Left cardiac atrium (tissue), 4 donors: ENCODE results near the gene PRMT5. TPM values are rescaled to one million over a fixed set of nuclear protein-coding genes. Genes with fewer than 3 reads are reported as not detected.

Experiments used
- ATAC-seq, 2 donors: fragments of 200-7000 bp; cut with Tn5 transposase; one replicate each; pipeline ENCODE4 v1.9.1; 2020; ENCODE audit warnings: mild to moderate bottlenecking in 2 of 2, moderate library complexity in 2 of 2
- DNase-seq: peaks from one replicate; pipeline ENCODE4 v3.0.0-alpha.2; 2020
- intact Hi-C, 2 donors: fragments of 100-400 bp; cut with DNase I; formaldehyde crosslinking; loops; one replicate each; pipeline versions ENCODE4 v1.14.1 to v1.15.1; 2022 to 2023
- total RNA-seq, 2 donors: library from RNA; stranded (reverse); fragmentation: NEBNext Ultra II Directional; extraction: Animal tissue kit (Norgen Biotek cat#: 25700); gene quantifications; one replicate each; pipeline ENCODE4 v1.2.1, GENCODE V29; 2021
- donor health status: DM: no; HTN: yes; CAD: no.
- donor health status: DM: no; HTN: yes; CAD: no; lungs with severe emphysema.
- donor health status: DM: yes; HTN: yes; CAD: no.
- donor health status: Dilated cardiomyopathy.

Gene PRMT5
- total RNA-seq, 2 donors from 2014 or later = 46.9 to 48.6 TPM

DNA sequence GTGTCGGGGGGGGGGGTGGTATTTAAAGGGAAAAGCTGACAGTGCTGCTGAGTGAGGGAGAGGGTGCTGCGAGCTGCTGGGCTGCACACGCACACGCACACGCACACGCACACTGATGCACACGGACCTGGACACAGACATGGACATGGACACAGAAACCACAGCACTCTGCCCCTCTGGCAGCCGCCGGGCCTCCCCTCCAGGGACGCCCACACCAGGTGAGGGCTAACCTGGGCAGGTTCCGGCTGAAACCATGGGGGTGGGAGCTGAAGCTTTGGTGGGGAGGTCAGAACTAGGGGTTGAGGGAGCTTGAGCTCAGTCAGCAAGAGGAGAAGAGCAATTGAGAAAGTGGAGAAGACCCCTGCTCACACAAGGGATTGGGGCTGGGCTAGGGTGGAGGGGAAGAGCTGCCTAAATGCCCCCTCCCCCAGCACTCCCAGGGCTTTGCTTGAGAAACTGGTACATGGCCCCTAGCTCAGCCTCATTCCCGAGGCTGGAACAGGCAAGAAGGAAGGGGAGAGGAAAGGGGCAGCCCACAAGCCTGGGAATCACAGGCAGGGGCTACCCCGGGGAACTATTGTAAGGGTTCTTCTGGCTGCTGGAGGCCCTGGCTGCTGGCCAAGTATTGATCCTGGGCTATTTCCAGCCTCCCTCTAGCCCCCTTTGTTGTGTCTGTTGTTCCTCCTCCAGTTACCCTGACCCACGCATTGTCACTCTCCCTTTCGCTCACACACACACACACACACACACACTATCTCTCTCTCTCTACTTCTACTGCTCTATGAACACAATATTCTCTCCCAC, 45.8 kb downstream of the PRMT5 start, which contains the start of gene REM2:
TSS of gene REM2 (plus strand) at position 50 of the 804 bp plus-strand sequence. CDS start at position 116, 66 bp downstream.
- ATAC-seq (no peak), DNase-seq (no peak)
- intact Hi-C loops = no loop called here

- intact Hi-C loops = no loop called here
- ATAC-seq = peak in 1 of 2 donors; percentile 9
- DNase-seq = no peak
Measured at GRCh38 chr14:22882529-22883172, 46.5 kb downstream of the PRMT5 start.

GRCh38 chr14:22882064-22882463, 47.1 kb downstream of the PRMT5 start:
- DNase-seq (no peak), ATAC-seq (no peak)
- intact Hi-C loops = no loop called here

DNA sequence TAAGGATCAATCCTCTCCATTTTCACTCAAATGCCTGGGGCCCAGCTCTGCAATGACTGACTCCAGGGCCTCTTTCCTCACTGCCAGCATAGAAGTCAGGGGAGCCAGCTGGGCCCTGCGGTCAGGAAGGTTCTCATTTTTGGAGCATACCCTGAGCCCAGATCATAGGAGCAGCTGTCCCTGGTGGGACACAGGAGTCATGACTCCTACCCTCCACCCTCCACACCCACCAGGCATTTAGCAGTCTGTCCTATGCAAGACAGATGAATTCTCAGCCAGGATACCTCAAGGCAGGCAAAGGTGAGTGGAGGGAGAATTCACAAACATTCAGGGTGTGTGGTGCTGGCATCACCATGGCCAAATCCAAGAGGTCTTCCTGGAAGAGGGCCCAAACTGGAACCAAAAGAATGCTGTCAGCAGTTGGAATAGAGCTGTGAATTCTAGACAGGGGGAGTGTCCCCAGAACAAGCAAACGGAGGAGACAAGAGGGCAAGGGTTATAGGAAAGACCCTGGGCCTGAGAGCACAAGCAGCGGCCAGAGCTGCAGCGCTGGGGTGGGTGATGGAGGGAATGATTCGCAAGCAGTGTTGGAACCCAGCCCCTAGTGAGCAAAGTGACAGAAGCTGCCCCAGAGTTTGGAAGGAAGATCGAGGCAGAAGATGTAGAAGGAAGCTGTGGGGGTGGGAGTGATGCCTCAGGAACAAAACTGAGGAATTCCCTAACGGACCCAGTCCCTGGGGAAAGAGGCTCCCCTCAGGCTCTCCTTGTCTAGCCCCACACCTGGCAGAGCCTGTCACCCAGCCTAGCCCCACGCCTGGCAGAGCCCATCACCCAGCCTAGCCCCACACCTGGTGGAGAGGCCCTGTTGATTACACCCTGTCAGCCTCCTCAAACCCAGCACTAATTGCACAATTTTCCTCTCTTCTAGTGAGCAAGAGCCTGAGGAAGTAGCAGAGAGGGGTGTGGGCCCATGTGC, 50.6 kb downstream of the PRMT5 start:
- no peak for DNase-seq
- no peak for ATAC-seq
- intact Hi-C loops = no loop called here

- DNase-seq = no peak
- intact Hi-C loops = no loop called here
- ATAC-seq = no peak
Measured at GRCh38 chr14:22877000-22877501, 52.1 kb downstream of the PRMT5 start.

- no peak for ATAC-seq
- no peak for DNase-seq
- intact Hi-C loops = no loop called here
Measured at GRCh38 chr14:22875748-22876319, 53.3 kb downstream of the PRMT5 start.

DNA sequence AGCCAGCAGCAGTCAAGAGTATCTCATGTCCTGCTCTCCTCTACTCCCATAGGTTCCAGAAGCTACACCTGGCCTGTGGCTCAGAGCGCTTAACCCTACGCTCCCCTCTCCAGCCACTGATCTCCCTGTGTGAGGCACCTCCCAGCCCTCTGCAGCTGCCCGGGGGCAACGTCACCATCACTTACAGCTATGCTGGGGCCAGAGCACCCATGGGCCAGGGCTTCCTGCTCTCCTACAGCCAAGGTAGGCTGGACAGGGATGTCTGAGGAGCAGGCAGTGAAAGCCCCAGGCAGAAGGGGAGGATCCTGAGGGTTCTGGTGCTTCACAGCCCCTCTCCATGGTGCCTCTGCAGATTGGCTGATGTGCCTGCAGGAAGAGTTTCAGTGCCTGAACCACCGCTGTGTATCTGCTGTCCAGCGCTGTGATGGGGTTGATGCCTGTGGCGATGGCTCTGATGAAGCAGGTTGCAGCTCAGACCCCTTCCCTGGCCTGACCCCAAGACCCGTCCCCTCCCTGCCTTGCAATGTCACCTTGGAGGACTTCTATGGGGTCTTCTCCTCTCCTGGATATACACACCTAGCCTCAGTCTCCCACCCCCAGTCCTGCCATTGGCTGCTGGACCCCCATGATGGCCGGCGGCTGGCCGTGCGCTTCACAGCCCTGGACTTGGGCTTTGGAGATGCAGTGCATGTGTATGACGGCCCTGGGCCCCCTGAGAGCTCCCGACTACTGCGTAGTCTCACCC, 54.0 kb downstream of the PRMT5 start:
- DNase-seq = no peak
- ATAC-seq = no peak
- intact Hi-C loops = no loop called here

- no peak for ATAC-seq
- no peak for DNase-seq
- intact Hi-C loops = no loop called here
Measured at GRCh38 chr14:22872833-22873520, 56.2 kb downstream of the PRMT5 start.

- peak; percentile 79 for DNase-seq
- intact Hi-C loops = no loop called here
- peak; percentile 58 to 72 for ATAC-seq
Measured at GRCh38 chr14:22872033-22872832, 56.9 kb downstream of the PRMT5 start.

DNA sequence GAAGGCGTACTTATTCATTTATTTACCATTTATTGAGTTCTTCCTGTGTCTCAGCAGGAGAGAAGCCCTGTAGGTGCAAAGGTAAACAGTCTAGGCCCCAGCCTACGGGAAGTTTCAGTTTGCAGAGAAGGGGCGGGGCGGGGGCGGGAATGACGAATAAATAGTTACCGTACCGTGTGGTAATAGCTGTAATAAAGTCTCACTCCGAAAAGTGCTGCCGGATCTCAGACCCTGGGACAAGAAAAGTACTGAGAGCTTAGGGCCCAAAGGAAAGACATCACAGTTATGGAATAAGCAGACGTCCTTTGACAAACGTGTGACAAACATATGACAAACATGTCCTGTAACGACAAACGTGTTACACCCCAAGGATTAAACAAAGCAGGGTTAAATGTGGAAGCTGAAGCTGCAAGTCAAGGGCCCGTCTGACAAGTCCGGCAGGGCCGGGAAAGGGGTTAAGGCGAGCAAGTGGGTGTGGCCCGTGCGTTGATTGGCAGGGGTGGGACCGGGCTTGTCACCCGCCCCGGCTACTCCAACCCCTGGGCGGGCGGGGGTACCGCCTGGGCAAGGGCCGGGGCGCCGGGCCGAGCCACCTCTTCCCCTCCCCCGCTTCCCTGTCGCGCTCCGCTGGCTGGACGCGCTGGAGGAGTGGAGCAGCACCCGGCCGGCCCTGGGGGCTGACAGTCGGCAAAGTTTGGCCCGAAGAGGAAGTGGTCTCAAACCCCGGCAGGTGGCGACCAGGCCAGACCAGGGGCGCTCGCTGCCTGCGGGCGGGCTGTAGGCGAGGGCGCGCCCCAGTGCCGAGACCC, 57.7 kb downstream of the PRMT5 start, which contains the start of gene LRP10:
TSS of gene LRP10 (plus strand) at position 517 of the 809 bp plus-strand sequence. CDS start 564 bp downstream, outside the sequence.
- DNase-seq (peak; percentile 92), ATAC-seq (peak; percentile 96 to 97)
- intact Hi-C loops = no loop called here

- DNase-seq = no peak
- intact Hi-C loops = no loop called here
- peak; percentile 2 to 7 for ATAC-seq
Measured at GRCh38 chr14:22870811-22871223, 58.4 kb downstream of the PRMT5 start.

Other genes starting within 250 kb of the PRMT5 start
- 100 to 1,000 TPM; 102 to 104 TPM for gene OXA1L, start 162.7 kb downstream of the PRMT5 start, total RNA-seq
- 10 to 100 TPM in 1 of 2 donors, 1 to 10 TPM in 1; 8.2 to 12.0 TPM for gene SLC7A7, start 113.9 kb downstream of the PRMT5 start, total RNA-seq
- gene MRPL52, start 99.5 kb downstream of the PRMT5 start, total RNA-seq = 10 to 100 TPM; 79.4 to 95.7 TPM
- 10 to 100 TPM; 51.2 to 52.2 TPM for gene MMP14, start 92.8 kb downstream of the PRMT5 start, total RNA-seq
- 10 to 100 TPM; 63.5 to 73.1 TPM for gene LRP10, start 57.6 kb downstream of the PRMT5 start, total RNA-seq
- under 1 TPM in 1 of 2 donors, not detected in 1; 0.12 TPM for gene REM2, start 46.2 kb downstream of the PRMT5 start, total RNA-seq
- 10 to 100 TPM; 48.8 to 54.6 TPM for gene RBM23, start 10.2 kb downstream of the PRMT5 start, total RNA-seq
- gene HAUS4, start 27.7 kb upstream of the PRMT5 start, total RNA-seq = 10 to 100 TPM; 17.2 to 23.9 TPM
- gene AJUBA, start 53.2 kb upstream of the PRMT5 start, total RNA-seq = 1 to 10 TPM; 7.0 to 8.0 TPM
- 1 to 10 TPM; 3.9 to 4.7 TPM for gene C14orf93, start 80.8 kb upstream of the PRMT5 start, total RNA-seq
- gene PSMB5, start 105.5 kb upstream of the PRMT5 start, total RNA-seq = 100 to 1,000 TPM in 1 of 2 donors, 10 to 100 TPM in 1; 98.1 to 114 TPM
- gene PSMB11, start 112.8 kb upstream of the PRMT5 start, total RNA-seq = not detected
- gene CDH24, start 128.1 kb upstream of the PRMT5 start, total RNA-seq = 1 to 10 TPM; 1.6 to 3.4 TPM
- gene ACIN1, start 165.8 kb upstream of the PRMT5 start, total RNA-seq = 10 to 100 TPM; 71.4 to 77.5 TPM
- 10 to 100 TPM; 30.8 to 37.9 TPM for gene C14orf119, start 166.1 kb upstream of the PRMT5 start, total RNA-seq
- not detected for gene CIROP, start 175.6 kb upstream of the PRMT5 start, total RNA-seq
- gene CEBPE, start 189.9 kb upstream of the PRMT5 start, total RNA-seq = not detected